ENCODE data around the gene ANKH.

ANKH gene

GRCh38 chr5:14869668-14870164 lies 1.9 kb downstream of the ANKH start:
- peaks cover 10% of the 10 kb centered on the region for H3K79me1 ChIP-seq (ENCODE audit: low read length)
- H4K8ac ChIP-seq (ENCODE audit: low read depth, low read length), result no peak overlapping the region
- H4K91ac ChIP-seq (ENCODE audit: low read depth, low read length), result no peak overlapping the region
- H3K4me3 ChIP-seq (ENCODE audit: low read depth, low read length), result no peak overlapping the region
- peaks cover 6% of the 10 kb centered on the region for H3K79me2 ChIP-seq (ENCODE audit: control insufficient read depth, insufficient read depth, low read length, poor library complexity)
- no peak overlapping the region for H3K9ac ChIP-seq (ENCODE audit: low read length)
- H3K23ac ChIP-seq (ENCODE audit: low read length), result no peak overlapping the region
- no peak overlapping the region for H2BK5ac ChIP-seq (ENCODE audit: low read depth, low read length, poor library complexity)
- no peak overlapping the region for H3K14ac ChIP-seq (ENCODE audit: low read length)
- no peak overlapping the region for H2BK12ac ChIP-seq (ENCODE audit: low read length)
- H3K4me2 ChIP-seq (ENCODE audit: low read length), result no peak overlapping the region
- no peaks in the 10 kb centered on the region for H3K36me3 ChIP-seq (ENCODE audit: control insufficient read depth in 1 of 2, insufficient read depth in 2 of 2, low read length in 2 of 2)
- H3K18ac ChIP-seq (ENCODE audit: low read length), result no peak overlapping the region
- H3K9me3 ChIP-seq (ENCODE audit: insufficient read depth, low read depth, low read length), result no peaks in the 10 kb centered on the region
- no CpG with 5 or more reads among the region's 9 CpGs for WGBS (ENCODE audit: extremely low coverage, insufficient coverage, insufficient read length)
- no peak overlapping the region for H2AFZ ChIP-seq (ENCODE audit: insufficient read depth, low read length, poor library complexity)
- H4K12ac ChIP-seq (ENCODE audit: low read depth, low read length), result no peak overlapping the region
- H3K27ac ChIP-seq (ENCODE audit: low read depth, low read length), result no peak overlapping the region
- H2AK5ac ChIP-seq (ENCODE audit: low read length), result no peak overlapping the region
- no peak overlapping the region for H3K4ac ChIP-seq (ENCODE audit: low read depth, low read length)
- H3K27me3 ChIP-seq (ENCODE audit: insufficient read depth, low read length), result no peaks in the 10 kb centered on the region
- H3K4me1 ChIP-seq (ENCODE audit: control insufficient read depth in 1 of 2, insufficient read depth in 2 of 2, low read length in 2 of 2), result peaks cover 0 to 5% of the 10 kb centered on the region in 2 experiments
- no peak for DNase-seq
- no peak overlapping the region for H2BK120ac ChIP-seq (ENCODE audit: insufficient read depth, low read length, poor library complexity)

- Histone ChIP-seq H2AFZ (ENCODE audit: insufficient read depth, low read length, poor library complexity) (no peak overlapping the region), H3K79me1 (ENCODE audit: low read length) (peaks cover 10% of the 10 kb centered on the region), H3K4me3 (ENCODE audit: low read depth, low read length) (no peak overlapping the region), H4K8ac (ENCODE audit: low read depth, low read length) (no peak overlapping the region), H3K27me3 (ENCODE audit: insufficient read depth, low read length) (no peaks in the 10 kb centered on the region), H2BK12ac (ENCODE audit: low read length) (no peak overlapping the region), H4K12ac (ENCODE audit: low read depth, low read length) (no peak overlapping the region), H3K4me2 (ENCODE audit: low read length) (no peak overlapping the region), H2BK5ac (ENCODE audit: low read depth, low read length, poor library complexity) (no peak overlapping the region), H3K9me3 (ENCODE audit: insufficient read depth, low read depth, low read length) (no peaks in the 10 kb centered on the region), H3K4ac (ENCODE audit: low read depth, low read length) (no peak overlapping the region), H3K36me3 (ENCODE audit: control insufficient read depth in 1 of 2, insufficient read depth in 2 of 2, low read length in 2 of 2) (no peaks in the 10 kb centered on the region), H2AK5ac (ENCODE audit: low read length) (no peak overlapping the region), H3K79me2 (ENCODE audit: control insufficient read depth, insufficient read depth, low read length, poor library complexity) (peaks cover 6% of the 10 kb centered on the region), H3K23ac (ENCODE audit: low read length) (no peak overlapping the region), H2BK120ac (ENCODE audit: insufficient read depth, low read length, poor library complexity) (no peak overlapping the region), H3K4me1 (ENCODE audit: control insufficient read depth in 1 of 2, insufficient read depth in 2 of 2, low read length in 2 of 2) (peaks cover 0 to 5% of the 10 kb centered on the region in 2 experiments), H3K9ac (ENCODE audit: low read length) (no peak overlapping the region), H4K91ac (ENCODE audit: low read depth, low read length) (no peak overlapping the region), H3K27ac (ENCODE audit: low read depth, low read length) (no peak overlapping the region), H3K18ac (ENCODE audit: low read length) (no peak overlapping the region), H3K14ac (ENCODE audit: low read length) (no peak overlapping the region)
- no peak for DNase-seq
- no CpG with 5 or more reads among the region's 2 CpGs for WGBS (ENCODE audit: extremely low coverage, insufficient coverage, insufficient read length)
Observed at GRCh38 chr5:14869233-14869632, 2.3 kb downstream of the ANKH start.

GRCh38 chr5:14868771-14869170 lies 2.8 kb downstream of the ANKH start:
- no peak overlapping the region for H2BK5ac ChIP-seq (ENCODE audit: low read depth, low read length, poor library complexity)
- H3K4ac ChIP-seq (ENCODE audit: low read depth, low read length), result no peak overlapping the region
- H2AK5ac ChIP-seq (ENCODE audit: low read length), result no peak overlapping the region
- H4K8ac ChIP-seq (ENCODE audit: low read depth, low read length), result no peak overlapping the region
- no peak overlapping the region for H4K12ac ChIP-seq (ENCODE audit: low read depth, low read length)
- H3K18ac ChIP-seq (ENCODE audit: low read length), result no peak overlapping the region
- no peaks in the 10 kb centered on the region for H3K36me3 ChIP-seq (ENCODE audit: control insufficient read depth in 1 of 2, insufficient read depth in 2 of 2, low read length in 2 of 2)
- peaks cover 10% of the 10 kb centered on the region for H3K79me1 ChIP-seq (ENCODE audit: low read length)
- H2AFZ ChIP-seq (ENCODE audit: insufficient read depth, low read length, poor library complexity), result no peak overlapping the region
- no peaks in the 10 kb centered on the region for H3K9me3 ChIP-seq (ENCODE audit: insufficient read depth, low read depth, low read length)
- DNase-seq, result no peak
- H3K14ac ChIP-seq (ENCODE audit: low read length), result no peak overlapping the region
- H3K27ac ChIP-seq (ENCODE audit: low read depth, low read length), result no peak overlapping the region
- no peak overlapping the region for H3K23ac ChIP-seq (ENCODE audit: low read length)
- H3K27me3 ChIP-seq (ENCODE audit: insufficient read depth, low read length), result no peaks in the 10 kb centered on the region
- no peak overlapping the region for H4K91ac ChIP-seq (ENCODE audit: low read depth, low read length)
- H3K4me2 ChIP-seq (ENCODE audit: low read length), result no peak overlapping the region
- peaks cover 6% of the 10 kb centered on the region for H3K79me2 ChIP-seq (ENCODE audit: control insufficient read depth, insufficient read depth, low read length, poor library complexity)
- H3K9ac ChIP-seq (ENCODE audit: low read length), result no peak overlapping the region
- no peak overlapping the region for H3K4me3 ChIP-seq (ENCODE audit: low read depth, low read length)
- peaks cover 0 to 5% of the 10 kb centered on the region in 2 experiments for H3K4me1 ChIP-seq (ENCODE audit: control insufficient read depth in 1 of 2, insufficient read depth in 2 of 2, low read length in 2 of 2)
- H2BK120ac ChIP-seq (ENCODE audit: insufficient read depth, low read length, poor library complexity), result no peak overlapping the region
- H2BK12ac ChIP-seq (ENCODE audit: low read length), result no peak overlapping the region
- WGBS (ENCODE audit: extremely low coverage, insufficient coverage, insufficient read length), result no CpG with 5 or more reads among the region's 7 CpGs

GRCh38 chr5:14864181-14864812 lies 7.3 kb downstream of the ANKH start:
- no peak overlapping the region for H3K9ac ChIP-seq (ENCODE audit: low read length)
- H3K4me3 ChIP-seq (ENCODE audit: low read depth, low read length), result no peak overlapping the region
- no peak overlapping the region for H3K14ac ChIP-seq (ENCODE audit: low read length)
- H4K91ac ChIP-seq (ENCODE audit: low read depth, low read length), result no peak overlapping the region
- H2BK12ac ChIP-seq (ENCODE audit: low read length), result no peak overlapping the region
- H2BK120ac ChIP-seq (ENCODE audit: insufficient read depth, low read length, poor library complexity), result no peak overlapping the region
- DNase-seq, result no peak
- no peaks in the 10 kb centered on the region for H3K79me1 ChIP-seq (ENCODE audit: low read length)
- no peak overlapping the region for H2BK5ac ChIP-seq (ENCODE audit: low read depth, low read length, poor library complexity)
- H2AFZ ChIP-seq (ENCODE audit: insufficient read depth, low read length, poor library complexity), result no peak overlapping the region
- H3K18ac ChIP-seq (ENCODE audit: low read length), result no peak overlapping the region
- H3K27ac ChIP-seq (ENCODE audit: low read depth, low read length), result no peak overlapping the region
- H4K8ac ChIP-seq (ENCODE audit: low read depth, low read length), result no peak overlapping the region
- WGBS (ENCODE audit: extremely low coverage, insufficient coverage, insufficient read length), result no CpG with 5 or more reads among the region's 2 CpGs
- H4K12ac ChIP-seq (ENCODE audit: low read depth, low read length), result no peak overlapping the region
- H3K4me1 ChIP-seq (ENCODE audit: control insufficient read depth in 1 of 2, insufficient read depth in 2 of 2, low read length in 2 of 2), result peaks cover 6 to 8% of the 10 kb centered on the region in 2 experiments
- no peaks in the 10 kb centered on the region for H3K9me3 ChIP-seq (ENCODE audit: insufficient read depth, low read depth, low read length)
- no peak overlapping the region for H2AK5ac ChIP-seq (ENCODE audit: low read length)
- no peaks in the 10 kb centered on the region for H3K27me3 ChIP-seq (ENCODE audit: insufficient read depth, low read length)
- no peak overlapping the region for H3K4ac ChIP-seq (ENCODE audit: low read depth, low read length)
- no peaks in the 10 kb centered on the region for H3K79me2 ChIP-seq (ENCODE audit: control insufficient read depth, insufficient read depth, low read length, poor library complexity)
- no peak overlapping the region for H3K23ac ChIP-seq (ENCODE audit: low read length)
- no peaks in the 10 kb centered on the region for H3K36me3 ChIP-seq (ENCODE audit: control insufficient read depth in 1 of 2, insufficient read depth in 2 of 2, low read length in 2 of 2)
- H3K4me2 ChIP-seq (ENCODE audit: low read length), result no peak overlapping the region
